Middle frontal gyrus (tissue), 1 donor: ENCODE measurements around the gene FKBP1A.
A peak's percentile ranks its signal among the peaks of the same experiment; 100 is the strongest.

Experiments
- DNase-seq: peaks from one replicate; pipeline ENCODE4 v3.0.0-alpha.2; 2015; ENCODE audit warnings: low spot score; ENCODE audit errors: extremely low spot score

The FKBP1A gene

DNA sequence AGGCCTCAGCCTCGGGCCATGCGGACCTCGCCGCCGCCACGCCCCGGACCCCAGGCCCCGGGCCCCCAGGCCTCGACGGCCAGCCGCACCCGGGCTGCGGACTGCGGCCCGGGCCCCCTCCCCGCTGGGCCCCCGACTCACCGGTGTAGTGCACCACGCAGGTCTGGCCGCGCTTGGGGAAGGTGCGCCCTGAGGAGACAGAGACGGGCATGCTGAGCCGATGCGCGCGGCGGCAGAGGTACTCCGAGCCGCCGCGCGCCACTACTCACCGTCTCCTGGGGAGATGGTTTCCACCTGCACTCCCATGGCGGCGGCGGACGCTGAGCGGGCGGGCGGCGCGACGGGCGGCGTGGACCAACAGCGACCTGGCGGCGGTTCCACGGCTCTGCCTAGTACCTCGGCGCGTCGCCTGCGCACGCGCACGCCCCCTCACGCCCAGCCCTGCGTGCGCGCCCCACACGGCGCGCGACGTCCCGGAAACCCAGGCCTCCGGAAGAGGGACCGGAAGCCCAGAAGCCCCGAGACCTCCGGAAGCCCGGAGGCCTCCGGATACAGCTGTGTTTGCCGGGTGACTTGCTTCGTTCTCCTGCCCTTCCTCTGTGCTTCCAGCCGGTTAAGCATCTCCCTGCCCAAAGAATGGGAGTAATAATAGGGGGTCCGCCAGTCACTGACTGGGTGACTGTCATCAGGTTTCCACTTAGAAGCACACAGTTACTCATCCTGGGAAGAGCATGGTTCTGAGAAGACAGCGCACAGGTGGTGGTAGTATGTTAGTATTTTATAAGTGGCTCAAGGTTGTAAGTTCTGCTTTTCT, at the start of gene FKBP1A:
Gene FKBP1A (minus strand): TSS at position 362 of the 814 bp plus-strand sequence. CDS start 56 bp downstream, at position 306.
- peak; percentile 87 for DNase-seq

DNA sequence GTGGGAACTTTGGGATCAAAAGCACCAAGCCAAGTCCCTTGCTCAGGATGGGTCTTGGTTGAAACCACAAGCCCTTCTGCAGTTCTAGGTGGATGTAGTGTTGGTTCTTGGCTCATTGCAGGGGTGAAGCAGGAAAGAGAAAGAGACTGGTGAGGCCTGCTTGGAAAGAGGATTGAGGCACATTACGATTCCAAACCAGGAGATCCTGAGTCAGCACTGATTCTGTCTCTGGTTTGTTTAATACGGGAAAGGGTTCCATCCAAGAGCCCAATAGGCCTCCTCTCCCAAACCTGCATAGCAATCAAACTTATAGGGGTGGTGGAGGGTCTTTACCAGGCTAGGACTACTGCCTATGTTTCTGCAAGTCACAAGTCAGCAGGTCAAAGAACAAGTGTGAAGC, 49.5 kb upstream of the FKBP1A start:
- no peak for DNase-seq

DNA sequence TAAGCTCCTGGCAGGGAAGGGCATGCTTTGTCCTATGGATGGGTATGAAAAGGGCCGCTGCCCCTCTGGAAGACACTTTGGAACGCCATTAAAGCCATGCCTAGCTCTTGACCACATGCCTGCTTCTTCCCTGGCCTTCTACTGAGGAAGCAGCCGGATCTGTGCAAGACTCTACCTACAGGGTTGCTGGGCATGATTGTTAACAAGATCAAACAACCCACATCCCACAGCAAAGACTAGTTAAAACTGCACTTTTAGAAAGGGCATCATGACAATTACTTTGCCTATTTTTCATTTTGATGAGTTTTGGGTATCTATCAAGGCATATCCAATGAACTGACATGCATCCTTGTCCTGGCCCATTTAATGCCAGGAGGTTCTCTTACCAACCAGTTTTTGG, 48.3 kb upstream of the FKBP1A start:
- no peak for DNase-seq

DNA sequence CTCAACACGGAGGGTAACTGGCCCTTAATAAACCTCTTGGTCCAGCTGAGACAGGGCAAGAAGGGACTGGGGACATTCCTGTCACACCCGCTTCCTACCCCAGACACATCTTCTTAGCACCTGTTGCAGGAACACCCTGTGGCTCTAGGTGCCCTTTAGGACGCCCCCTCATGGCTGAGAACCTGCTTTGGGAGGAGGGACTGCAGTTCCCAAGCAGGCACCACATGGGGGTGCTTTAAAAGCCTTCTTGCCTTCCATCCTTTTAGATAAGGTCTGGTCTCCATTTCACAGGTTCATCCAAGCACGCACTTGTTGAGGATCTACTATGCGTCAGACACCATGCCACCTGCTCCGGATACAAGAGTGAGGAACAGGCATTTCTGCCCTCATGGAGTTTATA, 47.2 kb upstream of the FKBP1A start:
- DNase-seq = no peak

DNA sequence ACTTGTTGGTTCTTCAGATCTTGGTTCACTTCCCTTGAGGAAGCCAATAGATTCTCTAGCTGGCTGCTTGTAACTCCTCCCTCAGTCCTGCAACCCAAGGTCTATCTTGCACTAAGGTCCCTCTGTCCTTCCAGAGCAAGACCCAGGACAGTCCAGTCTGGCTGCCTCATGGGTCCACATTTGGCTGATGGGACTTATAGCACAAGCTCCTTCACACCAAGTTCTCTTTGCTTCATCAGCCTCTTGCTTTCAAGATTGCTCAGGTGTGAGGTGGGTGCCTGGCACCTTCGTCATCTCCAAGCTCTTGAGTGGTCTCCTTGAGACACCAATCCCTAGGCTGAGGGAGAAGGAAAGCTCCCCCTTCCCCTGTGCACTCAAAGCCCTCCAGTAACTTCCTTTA, 45.5 kb upstream of the FKBP1A start:
- DNase-seq = no peak

DNA sequence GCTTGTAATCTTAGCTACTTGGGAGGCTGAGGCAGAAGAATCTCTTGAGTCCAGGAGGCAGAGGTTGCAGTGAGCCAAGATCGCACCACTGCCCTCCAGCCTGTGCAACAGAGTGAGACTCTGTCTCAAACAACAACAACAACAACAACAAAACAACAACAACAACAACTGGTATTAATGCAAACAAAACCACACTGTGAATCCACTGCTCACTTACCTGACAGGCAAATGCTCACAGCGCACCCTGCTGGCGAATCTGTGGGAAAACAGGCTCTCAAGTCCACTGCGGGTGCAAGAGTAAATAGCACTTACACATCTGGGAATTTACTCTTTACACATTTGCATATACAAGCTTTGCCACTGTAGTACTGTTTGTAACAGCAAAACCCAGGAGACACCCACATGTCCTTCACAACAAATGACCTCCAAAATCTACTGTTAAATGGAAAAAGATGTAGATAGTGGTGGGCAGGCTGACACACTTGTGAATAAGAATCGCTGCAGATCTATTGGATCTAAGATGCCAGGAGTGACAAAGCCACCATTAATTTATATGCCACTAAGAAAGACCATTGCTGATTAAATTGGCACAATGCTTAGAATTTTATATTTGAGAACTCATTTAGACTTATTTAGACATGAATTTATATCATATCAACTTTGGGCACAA, 44.5 kb upstream of the FKBP1A start:
- peak; percentile 77 for DNase-seq

DNA sequence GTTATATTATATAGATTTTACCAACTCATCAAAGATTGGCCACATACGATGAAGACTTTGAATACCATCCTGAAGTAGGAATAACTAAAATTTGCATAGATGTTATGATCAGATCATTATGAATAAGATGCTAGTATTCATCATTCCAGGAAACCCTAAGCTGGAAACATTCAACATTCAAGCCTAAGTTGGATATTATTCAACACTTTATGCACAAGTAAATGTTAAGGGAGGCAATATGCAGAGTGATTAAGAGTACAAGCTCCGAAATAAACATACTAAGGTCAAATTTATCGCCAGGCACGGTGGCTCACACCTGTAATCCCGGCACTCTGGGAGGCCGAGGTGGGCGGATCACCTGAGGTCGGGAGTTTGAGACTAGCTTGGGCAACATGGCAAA, 43.4 kb upstream of the FKBP1A start:
- no peak for DNase-seq

DNA sequence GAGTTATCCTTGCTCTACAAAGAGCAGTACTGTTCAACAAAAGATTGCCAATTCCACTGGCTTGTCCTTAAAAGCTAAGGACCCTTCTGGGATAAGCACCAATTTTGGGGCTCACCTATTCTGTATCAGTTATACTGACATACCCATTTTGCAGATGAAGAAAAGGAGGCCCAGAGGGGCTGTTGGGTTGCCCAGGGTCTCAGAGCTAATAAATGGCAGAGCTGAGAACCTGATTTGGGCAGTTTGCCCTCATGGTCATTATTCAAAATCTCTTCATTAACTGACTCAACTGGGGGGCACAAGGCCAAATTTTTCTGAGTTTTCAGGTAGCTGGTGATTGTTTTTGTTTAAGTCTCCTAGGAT, 42.5 kb upstream of the FKBP1A start:
- DNase-seq = no peak

DNA sequence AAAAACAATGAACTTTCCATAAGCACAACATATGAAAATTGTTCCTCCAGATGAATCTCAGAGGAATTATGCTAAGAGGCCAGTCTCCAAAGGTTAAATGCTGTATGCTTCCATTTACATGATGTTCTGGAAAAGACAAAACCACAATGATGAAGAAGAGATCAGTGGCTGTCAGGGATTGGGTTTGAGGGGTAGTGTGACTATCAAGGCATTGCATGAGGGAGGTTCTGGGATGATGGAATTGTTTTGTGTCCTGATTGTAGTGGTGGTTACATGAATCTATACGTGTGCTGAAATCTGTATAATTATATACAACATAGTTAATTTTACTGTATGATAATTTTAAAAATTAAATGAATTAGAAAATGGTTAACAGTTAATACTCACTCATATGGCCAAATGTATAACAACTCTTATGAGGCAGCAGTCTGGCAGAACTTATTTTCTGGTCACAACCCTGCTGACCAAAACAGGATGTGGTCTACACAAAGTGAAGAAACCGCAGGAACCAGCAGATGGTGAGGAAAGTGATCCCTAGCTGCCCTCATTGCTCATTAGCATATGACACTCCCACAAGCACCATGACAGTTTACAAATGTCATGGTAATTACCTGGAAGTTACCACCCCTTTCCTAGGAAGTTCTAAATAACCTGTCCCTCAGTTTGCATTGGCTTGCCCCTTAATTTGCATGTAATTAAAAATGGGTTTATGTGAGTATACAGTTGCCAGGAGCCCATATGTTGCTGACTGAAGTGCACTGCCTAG, 41.9 kb upstream of the FKBP1A start:
- DNase-seq = no peak

DNA sequence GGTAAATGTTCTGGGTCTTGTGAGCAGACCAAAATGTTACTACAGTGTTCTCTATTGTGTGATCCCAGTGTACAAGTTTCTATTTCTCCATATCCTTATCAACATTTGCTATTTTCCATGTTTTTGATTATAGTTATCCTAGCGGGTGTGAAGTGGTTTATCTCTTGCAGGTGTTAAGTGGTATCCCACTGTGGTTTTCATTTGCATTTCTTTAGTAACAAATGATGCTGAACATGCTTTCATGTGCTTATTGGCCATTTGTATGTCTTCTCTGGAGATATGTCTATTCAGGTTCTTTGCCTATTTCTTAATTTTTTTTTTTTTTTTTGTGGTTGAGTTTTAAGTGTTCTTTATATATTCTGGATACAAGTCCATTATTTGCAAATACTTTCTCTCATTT, 38.3 kb upstream of the FKBP1A start:
- DNase-seq = no peak

DNA sequence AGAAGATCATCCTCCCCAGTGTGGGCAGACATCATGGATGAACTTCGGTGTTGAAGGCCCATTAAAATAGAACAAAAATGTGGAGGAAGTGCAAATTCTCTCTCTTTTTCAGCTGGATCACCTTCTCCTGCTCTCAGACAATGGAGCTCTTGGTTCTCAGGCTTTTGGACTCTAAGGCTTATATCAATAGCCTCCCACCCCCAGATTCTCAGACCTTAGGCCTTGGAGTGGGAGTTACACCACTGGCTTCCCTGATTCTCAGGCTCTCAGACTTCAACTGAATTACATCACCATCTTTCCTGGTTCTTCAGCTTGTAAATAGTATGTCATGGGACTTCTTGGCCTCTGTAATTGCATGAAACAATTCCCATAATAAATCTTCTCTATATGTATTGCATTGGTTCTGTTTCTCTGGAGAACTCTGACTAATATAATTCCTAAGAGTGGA, 37.2 kb upstream of the FKBP1A start:
- DNase-seq = no peak

DNA sequence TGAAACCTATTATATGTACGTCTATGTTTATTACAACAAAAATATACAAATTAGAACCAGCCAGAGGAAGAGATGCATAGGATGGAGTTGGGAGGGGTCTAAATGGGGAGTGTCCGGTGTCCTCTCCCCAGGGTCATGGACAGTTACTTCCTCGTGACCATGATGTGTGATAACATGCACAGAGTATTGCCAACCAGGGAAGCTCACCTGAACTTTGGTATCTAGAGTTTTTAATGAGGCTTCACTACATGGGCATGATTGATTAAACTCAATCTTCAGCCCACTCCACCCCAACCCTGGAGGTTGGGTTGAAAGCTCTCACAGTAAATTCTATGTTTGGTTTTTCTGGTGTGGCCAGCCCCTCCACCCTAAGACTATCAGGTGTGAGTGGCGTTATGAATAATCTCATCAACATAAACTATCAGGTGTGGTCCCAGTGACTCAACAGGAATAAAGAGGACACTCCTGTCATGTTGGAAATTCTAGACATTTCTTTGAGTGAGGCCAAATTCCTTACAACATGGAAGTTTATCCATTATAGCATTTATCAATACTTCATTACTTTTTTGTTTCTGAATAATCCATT, 36.4 kb upstream of the FKBP1A start:
- DNase-seq = no peak

DNA sequence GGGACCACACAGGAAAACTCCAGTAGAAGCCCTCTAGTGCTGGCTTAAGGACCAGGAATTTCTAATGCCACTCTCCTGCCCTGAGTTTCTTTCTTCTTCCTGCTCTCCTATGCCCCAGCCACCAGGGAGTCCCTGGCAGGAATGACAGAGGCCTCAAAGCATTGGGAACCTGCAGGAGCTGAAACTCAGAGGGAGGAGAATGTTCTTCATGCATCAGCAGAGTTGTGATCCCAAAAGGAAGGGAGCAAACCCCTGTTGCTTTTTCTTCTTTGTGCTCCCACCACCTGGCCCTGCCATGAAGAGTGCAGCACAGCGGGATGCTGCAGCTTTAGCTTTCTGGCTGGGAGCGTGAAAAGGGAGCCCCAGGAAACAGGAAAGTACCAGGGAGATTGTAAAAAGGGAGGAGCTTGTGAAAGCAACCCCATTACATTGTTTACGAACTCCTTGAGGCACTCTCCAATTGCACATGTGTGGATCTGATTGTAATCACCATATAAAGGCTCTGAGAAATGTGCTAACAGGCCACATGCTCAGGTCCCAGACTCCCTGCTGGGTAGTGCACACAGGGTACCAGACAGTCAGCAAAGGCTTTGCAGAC, 34.7 kb upstream of the FKBP1A start:
- DNase-seq = no peak

DNA sequence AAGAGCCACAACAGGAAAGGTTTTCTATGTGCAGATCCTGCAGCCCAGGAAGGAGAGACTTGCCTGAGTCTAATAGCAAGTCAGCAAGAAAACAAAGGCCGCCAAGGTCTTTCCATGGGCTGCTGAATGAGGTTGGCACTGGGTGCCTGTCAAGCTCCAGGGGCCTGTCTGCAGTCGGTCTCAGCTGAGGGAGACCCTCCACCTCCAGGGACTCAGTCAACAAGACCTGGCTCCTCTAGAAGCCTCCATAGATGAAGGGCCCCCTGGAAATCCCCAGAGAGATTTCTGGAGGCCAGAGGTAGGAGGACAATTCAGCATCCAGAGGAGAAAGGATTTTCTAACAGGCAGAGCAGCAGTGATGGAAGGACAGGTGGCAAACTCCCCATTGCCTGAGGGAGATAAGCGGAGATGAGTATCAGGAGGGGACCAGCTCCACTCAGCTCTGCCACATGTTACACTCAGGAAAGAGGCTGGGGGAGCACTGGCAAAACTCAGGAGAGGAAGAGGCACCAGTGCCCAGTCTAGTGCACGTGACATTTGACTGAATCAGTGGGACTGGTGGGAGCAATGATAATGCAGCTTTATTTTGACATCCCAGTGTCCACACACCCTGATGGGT, 33.5 kb upstream of the FKBP1A start:
- DNase-seq = no peak

DNA sequence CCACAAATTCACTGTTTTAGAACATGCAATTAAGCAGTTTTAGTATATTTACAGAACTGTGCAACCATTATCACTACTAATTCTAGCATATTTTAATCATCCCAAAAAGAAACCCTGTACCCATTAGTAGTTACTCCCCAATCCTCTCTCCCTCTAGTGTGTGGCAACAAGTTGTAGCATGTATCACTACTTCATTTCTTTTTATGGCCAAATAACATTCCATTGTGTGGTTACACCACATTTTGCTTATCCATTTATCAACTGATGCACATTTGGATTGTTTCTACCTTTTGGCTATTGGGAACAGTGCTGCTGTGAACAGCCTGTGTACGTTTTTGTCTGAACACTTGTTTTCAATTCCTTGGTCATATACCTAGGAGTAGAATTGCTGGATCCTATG, 31.5 kb upstream of the FKBP1A start:
- DNase-seq = no peak

DNA sequence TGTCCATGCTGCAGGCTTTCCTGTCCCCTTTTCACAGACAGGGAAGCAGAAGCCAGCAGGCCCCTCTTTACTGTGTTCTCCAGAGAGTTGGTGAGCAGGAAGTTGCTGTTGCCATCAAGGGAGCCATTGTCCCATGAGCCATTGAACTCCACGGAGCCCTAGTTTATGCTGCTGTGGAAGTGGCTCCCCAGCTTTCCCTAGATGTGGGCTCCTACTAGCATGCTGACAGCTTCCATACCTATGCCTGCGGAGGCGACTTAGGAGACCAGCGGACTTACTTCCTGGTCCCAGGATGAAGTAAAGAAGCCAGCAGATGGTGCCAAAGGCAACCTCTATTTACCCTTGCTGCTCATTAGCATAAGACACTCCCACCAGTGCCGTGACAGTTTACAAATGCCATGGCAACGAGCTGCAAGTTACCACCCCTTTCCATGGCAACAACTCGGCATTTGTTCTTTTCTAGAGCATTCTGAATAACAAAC, 30.8 kb upstream of the FKBP1A start:
- no peak for DNase-seq

DNA sequence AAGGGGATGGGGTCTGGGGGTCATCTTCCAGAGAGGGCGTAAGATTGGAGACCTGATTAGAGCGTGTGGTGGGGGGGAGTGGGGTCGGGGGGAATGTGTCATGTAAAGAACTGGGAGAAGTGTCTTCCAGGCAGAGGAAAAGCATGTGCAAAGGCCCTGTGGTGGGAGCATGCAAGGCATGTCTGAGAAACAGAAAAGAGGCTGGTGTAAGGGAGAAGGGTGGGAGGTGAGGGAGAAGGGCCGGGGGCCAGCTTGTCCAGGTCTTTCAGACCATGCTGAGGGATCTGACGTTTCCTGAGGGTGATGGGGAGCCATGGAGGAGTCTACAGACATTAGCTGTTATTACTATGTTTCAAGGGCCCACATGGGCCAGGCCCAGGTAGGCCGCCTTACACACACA, 30.4 kb upstream of the FKBP1A start:
- DNase-seq = no peak

DNA sequence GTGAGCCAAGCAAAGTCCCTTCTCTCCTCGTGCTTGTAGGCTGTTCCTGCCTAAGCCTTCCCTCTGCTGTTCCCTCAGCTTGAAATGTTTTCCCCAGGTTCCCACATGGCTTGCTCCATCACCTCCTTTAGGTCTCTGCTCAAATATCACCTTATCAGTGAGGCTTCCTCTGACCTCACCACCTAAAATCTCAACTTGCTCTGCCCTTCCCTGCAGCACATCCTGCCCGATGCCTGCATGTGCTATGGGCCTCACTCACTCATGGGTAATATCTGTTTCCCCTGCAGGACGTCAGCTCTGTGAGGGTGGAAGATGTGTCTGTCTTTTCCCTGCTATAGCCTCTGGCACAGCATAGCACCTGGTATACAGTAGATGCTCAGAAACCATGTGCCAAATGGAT, 29.9 kb upstream of the FKBP1A start:
- DNase-seq = no peak

DNA sequence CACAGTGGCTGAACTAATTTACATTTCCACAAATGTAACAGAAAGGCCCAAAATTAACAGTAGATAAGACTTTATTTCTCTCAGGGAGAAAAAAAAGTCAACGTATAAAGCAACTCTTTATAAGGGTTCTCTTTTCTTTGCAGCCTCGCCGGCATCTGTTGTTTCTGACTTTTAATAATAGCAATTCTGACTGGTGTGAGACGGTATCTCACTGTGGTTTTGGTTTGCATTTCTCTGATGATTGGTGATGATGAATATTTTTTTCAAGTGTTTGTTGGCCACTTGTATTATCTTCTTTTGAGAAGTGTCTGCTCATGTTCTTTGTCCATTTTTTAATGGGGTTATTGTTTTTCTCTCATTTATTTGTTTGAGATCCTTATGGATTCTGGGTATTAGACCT, 27.2 kb upstream of the FKBP1A start:
- DNase-seq = no peak

DNA sequence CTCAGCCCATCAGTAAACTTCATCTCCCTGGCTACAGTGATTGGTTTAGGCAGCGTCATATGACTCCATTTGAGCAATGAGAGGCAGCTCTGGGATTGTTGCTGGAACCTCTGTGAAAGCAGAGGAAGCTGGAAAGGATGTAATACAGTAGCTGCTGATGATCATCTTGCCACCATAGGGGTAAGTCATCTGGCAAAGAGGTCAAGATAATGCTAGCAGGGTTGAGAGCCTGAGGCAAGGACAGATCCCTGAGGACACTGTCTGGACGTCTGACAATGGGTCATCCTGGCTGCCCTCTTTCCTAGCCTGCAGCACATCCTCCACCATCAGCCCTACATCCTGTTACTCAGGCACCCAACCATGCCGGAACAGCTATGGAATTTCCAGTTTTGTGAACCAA, 25.5 kb upstream of the FKBP1A start:
- DNase-seq = no peak

DNA sequence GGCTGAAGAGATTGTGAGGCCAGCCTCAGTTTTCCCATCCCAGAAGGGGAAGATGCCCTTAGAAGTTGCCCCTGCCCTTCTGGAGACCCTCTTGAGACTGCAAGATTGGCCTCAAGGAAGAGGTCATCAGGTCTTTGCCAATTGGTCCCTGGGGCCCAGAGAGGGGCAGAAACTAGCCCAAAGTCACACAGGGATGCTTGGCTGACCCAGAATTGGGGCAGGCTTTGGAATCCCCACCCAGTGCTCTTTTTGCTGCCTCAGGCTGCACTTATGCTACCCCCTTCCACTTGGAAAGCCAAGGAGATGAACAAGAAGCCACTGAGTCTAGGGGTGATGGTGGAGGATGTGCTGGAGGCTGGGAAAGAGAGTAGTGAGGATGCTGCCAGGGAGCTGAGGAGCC, 24.9 kb upstream of the FKBP1A start:
- no peak for DNase-seq
